Cardiac muscle cell (in vitro differentiated cells and primary cell): ENCODE results near the gene WDR86. TPM values are rescaled to one million over a fixed set of nuclear protein-coding genes. Genes with fewer than 3 reads are reported as not detected.

Experiments
- DNase-seq, 2 donors: peaks; one replicate each; pipeline versions ENCODE4 v3.0.0 to v3.0.0-alpha.2; 2010 to 2017; ENCODE audit warnings: low read depth in 1 of 2, low spot score in 1 of 2
- H3K27ac ChIP-seq: fragments of 200-600 bp; sonication (generic); 2 replicates; pipeline ENCODE4 v1.5.1; 2016
- H3K27me3 ChIP-seq: fragments of 200-600 bp; sonication (generic); 2 replicates; pipeline ENCODE4 v1.6.0; 2016; ENCODE audit warnings: control low read depth
- H3K36me3 ChIP-seq: fragments of 200-600 bp; sonication (generic); 2 replicates; pipeline ENCODE4 v1.5.1; 2016; ENCODE audit warnings: control low read depth
- H3K4me1 ChIP-seq: fragments of 200-600 bp; sonication (generic); 2 replicates; pipeline ENCODE4 v1.8.1; 2017; ENCODE audit warnings: low read depth, mild to moderate bottlenecking, mixed run types
- H3K4me3 ChIP-seq: fragments of 200-600 bp; sonication (generic); 2 replicates; pipeline ENCODE4 v1.5.1; 2016; ENCODE audit warnings: mild to moderate bottlenecking
- H3K9me3 ChIP-seq: fragments of 200-600 bp; sonication (generic); 2 replicates; pipeline ENCODE4 v1.5.1; 2017; ENCODE audit warnings: low read depth, mild to moderate bottlenecking, control low read depth
- polyA plus RNA-seq: library from polyadenylated mRNA; unstranded; fragments of >200 nt; fragmentation: Nextera tagmentation; extraction: Ambion mirVana; gene quantifications from 2 replicates; pipeline ENCODE4 v1.2.1, GENCODE V29; 2016
- total RNA-seq: library from RNA; depleted of rRNA; stranded (reverse); fragments of >200 nt; gene quantifications from 2 replicates; pipeline ENCODE4 v1.2.3, GENCODE V29; 2016
- TF ChIP-seq, protein P1 (sequence below): IDR thresholded peaks from 2 replicates; pipeline ENCODE4 v1.5.1; 2012; ENCODE audit warnings: low read depth, mild to moderate bottlenecking, low read length

WDR86 gene
- total and polyA plus RNA-seq, 2 experiments from 2014 or later, result 58.8 to 130 TPM

DNA sequence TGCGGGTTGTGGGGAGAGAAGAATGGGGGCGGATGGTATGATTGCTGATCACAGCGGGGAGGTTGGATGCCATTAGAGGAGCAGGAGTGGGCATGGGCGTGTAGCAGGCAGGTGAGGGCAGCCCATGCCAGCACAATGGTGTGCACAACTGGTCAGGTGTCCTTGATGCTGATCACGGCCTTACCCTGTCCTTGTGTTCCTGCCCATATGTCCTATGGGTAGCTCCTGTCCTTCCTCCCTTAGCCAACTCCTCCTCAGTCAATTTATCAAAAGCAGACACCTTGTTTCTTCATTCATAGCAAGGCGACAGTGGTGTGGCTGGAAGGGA lies 30.7 kb downstream of the WDR86 start:
- Histone ChIP-seq H3K4me3 (no peak overlapping the region), H3K27ac (no peak overlapping the region), H3K36me3 (peaks cover 6% of the 10 kb centered on the region), H3K27me3 (peaks cover 7% of the 10 kb centered on the region), H3K4me1 (no peaks in the 10 kb centered on the region), H3K9me3 (no peaks in the 10 kb centered on the region)
- TF ChIP-seq, protein P1, sequence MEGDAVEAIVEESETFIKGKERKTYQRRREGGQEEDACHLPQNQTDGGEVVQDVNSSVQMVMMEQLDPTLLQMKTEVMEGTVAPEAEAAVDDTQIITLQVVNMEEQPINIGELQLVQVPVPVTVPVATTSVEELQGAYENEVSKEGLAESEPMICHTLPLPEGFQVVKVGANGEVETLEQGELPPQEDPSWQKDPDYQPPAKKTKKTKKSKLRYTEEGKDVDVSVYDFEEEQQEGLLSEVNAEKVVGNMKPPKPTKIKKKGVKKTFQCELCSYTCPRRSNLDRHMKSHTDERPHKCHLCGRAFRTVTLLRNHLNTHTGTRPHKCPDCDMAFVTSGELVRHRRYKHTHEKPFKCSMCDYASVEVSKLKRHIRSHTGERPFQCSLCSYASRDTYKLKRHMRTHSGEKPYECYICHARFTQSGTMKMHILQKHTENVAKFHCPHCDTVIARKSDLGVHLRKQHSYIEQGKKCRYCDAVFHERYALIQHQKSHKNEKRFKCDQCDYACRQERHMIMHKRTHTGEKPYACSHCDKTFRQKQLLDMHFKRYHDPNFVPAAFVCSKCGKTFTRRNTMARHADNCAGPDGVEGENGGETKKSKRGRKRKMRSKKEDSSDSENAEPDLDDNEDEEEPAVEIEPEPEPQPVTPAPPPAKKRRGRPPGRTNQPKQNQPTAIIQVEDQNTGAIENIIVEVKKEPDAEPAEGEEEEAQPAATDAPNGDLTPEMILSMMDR, result no peak
- no peak for DNase-seq

DNA sequence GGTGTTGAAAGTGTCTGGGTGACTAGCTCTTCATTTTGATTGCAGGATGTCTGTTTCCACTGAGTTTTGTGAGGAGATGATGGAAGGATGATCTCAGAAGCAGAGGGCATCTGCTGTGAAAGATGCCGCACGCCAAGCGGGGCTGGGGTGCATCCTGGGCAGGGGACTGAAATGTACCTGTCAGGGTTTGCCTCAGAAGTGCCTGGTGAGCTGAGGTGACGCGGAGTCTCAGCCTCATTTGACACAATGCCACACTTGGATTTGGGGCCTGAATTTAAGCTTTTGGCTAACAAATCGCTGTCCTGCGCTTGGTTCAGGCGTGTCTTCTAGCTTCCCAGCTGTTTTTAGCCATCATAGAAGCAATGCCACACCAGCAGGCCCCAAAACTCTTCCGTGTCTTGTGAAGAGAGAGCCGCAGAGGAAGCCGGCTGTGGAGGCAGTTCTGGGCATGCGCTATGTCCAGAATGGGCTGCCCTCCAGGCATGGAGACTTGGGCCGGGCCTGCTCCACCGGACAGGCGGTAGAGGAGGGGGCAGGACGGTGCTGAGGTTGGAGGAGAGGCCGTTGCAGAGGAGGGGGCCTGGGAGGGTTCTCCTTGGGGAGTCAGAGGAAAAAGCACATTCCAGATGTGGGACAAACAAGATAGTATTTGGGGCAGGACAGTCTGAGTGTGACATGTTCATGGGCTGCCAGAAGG lies 31.2 kb downstream of the WDR86 start:
- no peaks in the 10 kb centered on the region for H3K9me3 ChIP-seq
- H3K4me1 ChIP-seq, result no peaks in the 10 kb centered on the region
- peaks cover 10% of the 10 kb centered on the region for H3K36me3 ChIP-seq
- no peak overlapping the region for H3K27ac ChIP-seq
- H3K27me3 ChIP-seq, result peaks cover 7% of the 10 kb centered on the region
- H3K4me3 ChIP-seq, result no peak overlapping the region
- TF ChIP-seq, protein P1, result no peak
- DNase-seq, result no peak

DNA sequence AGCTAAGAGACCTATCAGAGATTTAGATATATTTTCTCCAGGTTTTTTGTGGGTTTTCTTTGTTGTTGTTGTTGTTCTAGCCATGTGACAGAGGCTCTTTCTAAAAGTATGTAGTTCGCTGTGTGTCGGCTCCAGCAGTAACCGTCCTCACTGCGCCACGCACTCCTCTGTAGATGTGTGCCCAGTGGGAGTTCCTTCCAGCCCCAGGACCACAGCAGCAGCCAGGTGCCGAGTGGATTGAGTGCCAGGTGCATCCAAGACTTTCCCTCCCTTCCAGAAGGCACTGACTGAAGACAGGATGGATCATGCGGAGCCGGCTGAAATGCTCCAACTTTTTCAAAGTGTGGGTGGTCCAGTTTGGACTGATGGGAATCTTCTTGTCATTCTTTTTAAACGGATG lies 31.8 kb downstream of the WDR86 start:
- Histone ChIP-seq H3K27ac (no peak overlapping the region), H3K36me3 (peaks cover 10% of the 10 kb centered on the region), H3K4me3 (no peak overlapping the region), H3K4me1 (no peaks in the 10 kb centered on the region), H3K27me3 (peaks cover 7% of the 10 kb centered on the region), H3K9me3 (no peaks in the 10 kb centered on the region)
- DNase-seq, result no peak
- TF ChIP-seq, protein P1, result no peak

DNA sequence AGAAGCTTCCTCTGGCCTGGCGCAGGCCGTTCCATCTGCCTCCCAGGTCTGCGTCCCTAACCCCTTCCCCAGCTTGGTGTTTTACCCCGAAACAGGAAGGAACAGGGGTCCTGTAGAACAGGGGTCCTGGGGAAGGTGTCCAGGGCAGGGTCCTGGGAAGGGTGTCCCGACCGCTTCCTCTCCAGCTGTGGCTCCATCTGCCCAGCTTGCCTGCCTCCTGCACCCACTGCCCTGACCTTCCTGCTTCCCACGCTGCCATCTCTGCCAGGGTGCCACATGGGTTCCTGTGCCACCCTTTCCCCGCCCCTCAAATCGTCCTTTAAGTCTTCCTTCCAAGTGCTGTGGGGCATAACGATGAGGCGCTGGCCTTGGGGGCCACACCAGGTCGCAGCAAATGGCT lies 32.4 kb downstream of the WDR86 start:
- TF ChIP-seq, protein P1, result no peak
- peaks cover 5% of the 10 kb centered on the region for H3K27me3 ChIP-seq

DNA sequence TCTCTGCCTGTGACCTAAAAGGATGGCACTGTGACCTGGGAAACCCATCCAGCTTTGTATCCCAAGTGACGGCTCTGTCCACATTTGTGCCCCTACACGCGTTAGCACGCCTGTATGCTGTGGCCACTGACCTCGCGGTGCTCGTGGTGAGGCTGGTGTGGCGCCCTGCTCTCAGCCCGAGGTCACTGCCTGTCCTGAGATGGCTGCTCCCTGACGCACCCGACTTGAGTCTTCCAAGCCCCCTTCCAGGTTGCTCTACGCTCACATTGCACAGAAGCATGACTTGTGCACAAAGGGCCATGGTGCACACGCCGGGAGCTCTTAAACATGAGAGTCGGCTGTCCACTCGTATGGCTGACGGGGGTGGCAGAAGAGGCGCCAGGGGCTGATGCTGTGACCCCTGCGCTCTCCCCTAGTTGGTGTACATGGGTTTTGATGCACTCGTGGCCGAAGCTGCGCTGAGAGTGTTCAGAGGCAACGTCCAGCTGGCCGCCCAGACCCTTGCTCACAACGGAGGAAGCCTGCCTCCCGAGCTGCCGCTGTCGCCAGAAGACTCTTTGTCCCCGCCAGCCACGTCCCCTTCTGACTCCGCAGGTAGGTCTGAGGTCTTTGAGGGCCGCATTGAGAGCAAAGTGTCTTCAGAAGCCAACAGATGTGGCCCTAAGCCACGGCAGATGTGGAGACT lies 33.5 kb downstream of the WDR86 start:
- TF ChIP-seq, protein P1, result no peak
- Histone ChIP-seq H3K9me3 (no peaks in the 10 kb centered on the region), H3K27me3 (no peaks in the 10 kb centered on the region), H3K4me1 (no peaks in the 10 kb centered on the region), H3K36me3 (peaks cover 10% of the 10 kb centered on the region), H3K27ac (no peak overlapping the region), H3K4me3 (no peak overlapping the region)
- DNase-seq, result no peak

More for the DNA sequence above, 32.4 kb downstream of the WDR86 start:
- DNase-seq, result no peak
- H3K9me3 ChIP-seq, result no peaks in the 10 kb centered on the region
- H3K27ac ChIP-seq, result no peak overlapping the region
- no peak overlapping the region for H3K4me3 ChIP-seq
- peaks cover 10% of the 10 kb centered on the region for H3K36me3 ChIP-seq
- no peaks in the 10 kb centered on the region for H3K4me1 ChIP-seq
